ENCODE results near the gene PMEL. TPM values are rescaled to one million over a fixed set of nuclear protein-coding genes. Genes with fewer than 3 reads are reported as not detected.

The PMEL gene
- total and polyA plus RNA-seq, 9 of the 15 experiments (the other 6 are each of a cell fraction or from before 2014, with no cell fraction given): 0.36 to 2.0 (median 0.98) TPM

GRCh38 chr12:55931317-55931779 is 34.5 kb downstream of the PMEL start (continued):
- TF ChIP-seq KDM4B (IDR thresholded peaks at IDR 0.05; ENCODE audit: borderline replicate concordance in 2 of 2, low read depth in 1 of 2): no peak
- no peak for TF ChIP-seq KLF16 (IDR thresholded peaks at IDR 0.05)
- no peak for TF ChIP-seq KAT8 (IDR thresholded peaks at IDR 0.05; ENCODE audit: low read depth)
- no peak for TF ChIP-seq RAD21 (CRISPR knock-in tag; conservative IDR thresholded peaks at IDR 0.05 in 1 of 2, IDR thresholded peaks at IDR 0.05 in 1 of 2)
- no peak for TF ChIP-seq HCFC1 (IDR thresholded peaks at IDR 0.05; ENCODE audit: low read depth, low read length)
- no peak for TF ChIP-seq HMGN3 (IDR thresholded peaks at IDR 0.05; ENCODE audit: borderline replicate concordance, extremely low read depth, insufficient read length, low read depth, low read length)
- no peak for TF ChIP-seq ZSCAN29 (IDR thresholded peaks at IDR 0.05)
- no peak for TF ChIP-seq ZNF655 (CRISPR knock-in tag; IDR thresholded peaks at IDR 0.05)
- TF ChIP-seq TAL1 (IDR thresholded peaks at IDR 0.05): peak; percentile 27; the same call in 1 of the 2 replicates
- TF ChIP-seq BCLAF1 (IDR thresholded peaks at IDR 0.05; ENCODE audit: borderline replicate concordance in 1 of 2, control insufficient read depth in 1 of 2, low read depth in 2 of 2, low read length in 1 of 2): no peak
- TF ChIP-seq SNAPC5 (CRISPR knock-in tag; IDR thresholded peaks at IDR 0.05): no peak
- TF ChIP-seq TCF3 (CRISPR knock-in tag; IDR thresholded peaks at IDR 0.05): 0 out of 2 replicates have a peak, but pooled peaks have one; percentile 14
- no peak for TF ChIP-seq POLR3A (IDR thresholded peaks at IDR 0.05; ENCODE audit: borderline replicate concordance, extremely low read depth, insufficient read depth, insufficient read length)
- no peak for TF ChIP-seq SETDB1 (IDR thresholded peaks at IDR 0.05; ENCODE audit: low read length)
- TF ChIP-seq ZNF217 (CRISPR knock-in tag; IDR thresholded peaks at IDR 0.05): no peak
- no peak for TF ChIP-seq SIX5 (IDR thresholded peaks at IDR 0.05; ENCODE audit: borderline replicate concordance in 1 of 2, insufficient read depth in 1 of 2, low read depth in 1 of 2, low read length in 2 of 2)
- 0 out of 2 replicates have a peak, but pooled peaks have one; percentile 25 for TF ChIP-seq ARID1B (IDR thresholded peaks at IDR 0.05)
- 0 out of 2 replicates have a peak, but pooled peaks have one; percentile 31 for TF ChIP-seq NCOA1 (IDR thresholded peaks at IDR 0.05; ENCODE audit: low read depth)
- TF ChIP-seq ZNF184 (CRISPR knock-in tag; IDR thresholded peaks at IDR 0.05): no peak
- no peak for TF ChIP-seq ZNF57 (CRISPR knock-in tag; IDR thresholded peaks at IDR 0.05)
- TF ChIP-seq NCOA4 (IDR thresholded peaks at IDR 0.05; ENCODE audit: partially characterized antibody): peak; percentile 66
- TF ChIP-seq SMARCB1 (IDR thresholded peaks at IDR 0.05; ENCODE audit: insufficient read length, low read depth): no peak
- no peak for TF ChIP-seq TFAM (CRISPR knock-in tag; conservative IDR thresholded peaks at IDR 0.05)
- 0 out of 4 replicates have a peak, but pooled peaks of 1 of the 2 experiments have one; percentile 17 for TF ChIP-seq HDAC1 (IDR thresholded peaks at IDR 0.05)
